GM21723 (cell line): ENCODE results near the gene PARD3.
"Not testable (repeated sequence)": the region's sequence is repeated elsewhere in the genome, so short reads cannot be mapped to it uniquely, and the experiment has no call there.

Experiments used
- ATAC-seq: cut with Tn5 transposase; IDR thresholded peaks from one replicate; pipeline ENCODE4 v1.9.1; 2021; ENCODE audit warnings: mild to moderate bottlenecking, moderate library complexity; ENCODE audit not compliant: unreplicated experiment

PARD3 gene

GRCh38 chr10:34746094-34746493 lies 69.0 kb downstream of the PARD3 start:
- ATAC-seq = no peak

- ATAC-seq = no peak
Observed at GRCh38 chr10:34745244-34745643, 69.9 kb downstream of the PARD3 start.

GRCh38 chr10:34744590-34744989 lies 70.5 kb downstream of the PARD3 start:
- ATAC-seq = no peak

GRCh38 chr10:34743814-34744213 lies 71.3 kb downstream of the PARD3 start:
- no peak for ATAC-seq

- ATAC-seq = no peak
Observed at GRCh38 chr10:34742456-34742855, 72.6 kb downstream of the PARD3 start.

GRCh38 chr10:34741087-34741486 lies 74.0 kb downstream of the PARD3 start:
- ATAC-seq = not testable (repeated sequence)

- ATAC-seq = no peak
Observed at GRCh38 chr10:34740321-34740720, 74.8 kb downstream of the PARD3 start.

- ATAC-seq = no peak
Observed at GRCh38 chr10:34739915-34740314, 75.2 kb downstream of the PARD3 start.

- no peak for ATAC-seq
Observed at GRCh38 chr10:34737772-34738169, 77.3 kb downstream of the PARD3 start.

- ATAC-seq = no peak
Observed at GRCh38 chr10:34736976-34737771, 77.9 kb downstream of the PARD3 start.

- ATAC-seq = no peak
Observed at GRCh38 chr10:34734918-34735317, 80.2 kb downstream of the PARD3 start.

- peak; percentile 62 for ATAC-seq
Observed at GRCh38 chr10:34732926-34733325, 82.2 kb downstream of the PARD3 start.

- no peak for ATAC-seq
Observed at GRCh38 chr10:34731885-34732701, 83.0 kb downstream of the PARD3 start.

GRCh38 chr10:34731213-34731612 lies 83.9 kb downstream of the PARD3 start:
- ATAC-seq = no peak

GRCh38 chr10:34730726-34731125 lies 84.4 kb downstream of the PARD3 start:
- ATAC-seq = no peak

GRCh38 chr10:34729619-34730018 lies 85.5 kb downstream of the PARD3 start:
- ATAC-seq = no peak

GRCh38 chr10:34728361-34728760 lies 86.7 kb downstream of the PARD3 start:
- ATAC-seq = no peak

- ATAC-seq = no peak
Observed at GRCh38 chr10:34727595-34728033, 87.5 kb downstream of the PARD3 start.

- no peak for ATAC-seq
Observed at GRCh38 chr10:34726862-34727261, 88.2 kb downstream of the PARD3 start.

- peak; percentile 74 for ATAC-seq
Observed at GRCh38 chr10:34723750-34724149, 91.3 kb downstream of the PARD3 start.

GRCh38 chr10:34722404-34722803 lies 92.7 kb downstream of the PARD3 start:
- no peak for ATAC-seq
